Fibroblast of skin of left biceps (primary cell): ENCODE measurements around the gene TAF11L2.
"Not testable (repeated sequence)": the region's sequence is repeated elsewhere in the genome, so short reads cannot be mapped to it uniquely, and the experiment has no call there.

Experiments
- DNase-seq, 2 experiments: peaks; one replicate each; pipeline ENCODE4 v3.0.0-alpha.2; 2013; ENCODE audit warnings: low read depth in 2 of 2

Gene TAF11L2

DNA sequence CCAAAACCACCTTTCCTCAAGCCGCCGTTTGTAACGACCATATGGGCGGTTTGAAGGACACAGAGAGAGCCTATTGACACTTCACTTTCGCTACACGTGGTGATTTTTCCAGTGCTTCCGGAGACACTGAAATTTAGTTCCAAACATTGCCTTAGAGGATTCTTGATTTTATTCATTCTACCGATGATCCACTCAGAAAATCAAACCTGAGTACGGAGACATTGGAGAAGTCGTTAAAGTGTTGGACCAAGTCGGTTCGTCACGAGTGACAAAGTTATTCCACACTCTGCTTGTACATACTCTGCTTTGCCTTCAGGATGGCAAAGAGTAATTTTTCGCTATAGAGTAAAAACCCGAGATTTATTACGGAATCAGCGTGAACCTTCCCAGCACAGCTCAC, 28.5 kb downstream of the TAF11L2 start:
- DNase-seq = not testable (repeated sequence)

DNA sequence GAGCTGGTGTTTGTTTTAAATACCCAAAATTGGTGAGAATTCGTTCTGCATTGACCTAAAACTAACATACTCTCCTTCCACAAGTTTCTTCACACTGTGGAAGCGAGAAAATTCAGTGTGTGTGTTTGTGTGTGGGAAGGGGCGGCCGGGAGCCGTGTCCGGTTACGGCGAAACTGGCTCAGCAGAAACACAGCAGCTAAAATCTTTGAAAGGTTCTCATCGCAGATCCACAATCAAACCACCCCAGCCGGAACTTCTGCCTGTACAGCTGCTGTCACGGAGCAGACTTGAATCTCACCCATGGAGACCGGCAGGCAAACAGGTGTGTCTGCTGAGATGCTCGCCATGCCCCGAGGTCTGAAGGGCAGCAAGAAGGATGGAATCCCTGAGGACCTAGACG, 30.3 kb downstream of the TAF11L2 start, which contains the start of gene TAF11L6:
TAF11L6 (plus strand) TSS at position 301 of the 400 bp plus-strand sequence.
- DNase-seq = not testable (repeated sequence)
